Measurements from ENCODE around the gene BSCL2.

The BSCL2 gene

GRCh38 chr11:62645671-62645945 lies 61.6 kb downstream of the BSCL2 start:
- H3K4me3 ChIP-seq (ENCODE audit: low read depth, low read length): peak overlapping the region; percentile 96
- TF ChIP-seq CTCF (IDR thresholded peaks at IDR 0.05; ENCODE audit: low read depth, low read length): no peak

GRCh38 chr11:62644220-62644619 lies 63.0 kb downstream of the BSCL2 start:
- H3K4me3 ChIP-seq (ENCODE audit: low read depth, low read length): no peak overlapping the region
- TF ChIP-seq CTCF (IDR thresholded peaks at IDR 0.05; ENCODE audit: low read depth, low read length): no peak

Data from WI38 (cell line).